ENCODE data around the gene CEACAM1.
"Not testable (repeated sequence)": the region's sequence is repeated elsewhere in the genome, so short reads cannot be mapped to it uniquely, and the experiment has no call there.

The CEACAM1 gene

DNA sequence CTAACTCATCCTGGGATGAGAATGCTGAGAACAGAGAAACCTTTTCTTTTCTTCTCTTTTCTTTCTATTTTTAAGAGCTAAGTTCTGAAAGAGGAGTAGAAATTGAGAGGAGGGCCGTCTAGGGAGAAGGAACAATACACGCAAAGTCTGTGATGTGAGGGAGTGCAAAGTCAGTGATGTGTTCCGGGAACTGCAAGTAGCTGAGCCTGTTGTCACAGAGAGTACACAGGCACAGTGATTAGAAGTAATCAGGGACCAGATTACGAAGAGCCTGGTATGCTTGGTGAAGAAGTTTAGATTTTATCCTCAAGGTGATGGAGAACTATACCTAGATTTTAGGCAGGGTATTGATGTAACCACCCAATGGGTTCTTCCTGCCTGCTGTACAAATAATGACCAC, 53.5 kb downstream of the CEACAM1 start:
- DNase-seq (ENCODE audit: low read depth), result no peak

DNA sequence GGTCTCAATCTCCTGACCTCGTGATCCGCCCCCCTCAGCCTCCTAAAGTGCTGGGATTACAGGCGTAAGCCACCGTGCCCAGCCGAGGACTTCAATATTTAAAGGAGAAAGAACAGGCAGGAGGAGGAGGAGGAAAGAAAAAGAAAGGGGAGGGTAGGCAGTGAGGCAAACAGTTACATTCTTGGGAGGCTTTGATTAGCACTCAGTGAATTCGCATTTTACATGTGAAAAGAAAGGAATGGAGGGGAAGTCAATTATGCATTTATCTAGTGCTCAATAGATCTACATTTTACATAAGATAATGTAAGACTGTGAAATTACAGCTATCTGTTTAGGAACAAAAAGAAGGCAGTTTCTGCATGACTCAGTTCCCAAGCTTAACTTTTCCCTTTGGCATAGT, 54.6 kb downstream of the CEACAM1 start:
- DNase-seq (ENCODE audit: low read depth), result no peak

DNA sequence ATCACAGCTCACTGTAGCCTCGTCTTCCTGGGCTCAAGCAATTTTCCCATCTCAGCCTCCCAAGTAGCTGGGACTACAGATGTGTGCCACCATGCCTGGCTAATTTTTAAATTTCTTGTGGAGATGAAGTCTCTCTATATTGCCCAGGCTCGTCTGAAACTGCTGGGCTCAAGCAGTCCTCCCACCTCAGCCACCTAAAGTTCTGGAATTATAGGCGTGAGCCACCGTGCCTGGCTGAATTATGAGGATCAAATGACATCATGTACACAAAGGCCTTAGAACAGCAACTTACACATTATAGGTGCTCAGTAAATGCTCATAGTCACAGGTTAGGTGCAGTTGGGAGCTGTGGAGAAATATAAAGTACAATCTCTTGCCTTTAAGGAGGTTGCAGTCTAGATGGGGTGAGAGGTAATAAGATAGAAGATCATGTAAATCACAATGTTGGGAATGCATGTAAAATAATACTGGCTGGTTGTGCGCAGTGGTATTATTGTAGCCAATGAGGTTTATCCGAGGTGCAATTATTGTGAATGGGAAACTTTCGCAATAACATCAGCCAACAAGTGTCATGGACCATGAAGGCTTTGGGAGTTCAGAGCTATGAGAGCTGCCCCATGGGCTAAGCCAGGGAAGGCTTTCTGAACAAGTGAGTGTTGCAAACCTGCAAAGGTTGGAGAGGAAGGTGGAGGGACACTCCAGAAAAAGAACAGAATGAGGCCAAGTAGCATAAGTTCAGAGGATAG, 55.7 kb downstream of the CEACAM1 start:
- DNase-seq (ENCODE audit: low read depth), result no peak

DNA sequence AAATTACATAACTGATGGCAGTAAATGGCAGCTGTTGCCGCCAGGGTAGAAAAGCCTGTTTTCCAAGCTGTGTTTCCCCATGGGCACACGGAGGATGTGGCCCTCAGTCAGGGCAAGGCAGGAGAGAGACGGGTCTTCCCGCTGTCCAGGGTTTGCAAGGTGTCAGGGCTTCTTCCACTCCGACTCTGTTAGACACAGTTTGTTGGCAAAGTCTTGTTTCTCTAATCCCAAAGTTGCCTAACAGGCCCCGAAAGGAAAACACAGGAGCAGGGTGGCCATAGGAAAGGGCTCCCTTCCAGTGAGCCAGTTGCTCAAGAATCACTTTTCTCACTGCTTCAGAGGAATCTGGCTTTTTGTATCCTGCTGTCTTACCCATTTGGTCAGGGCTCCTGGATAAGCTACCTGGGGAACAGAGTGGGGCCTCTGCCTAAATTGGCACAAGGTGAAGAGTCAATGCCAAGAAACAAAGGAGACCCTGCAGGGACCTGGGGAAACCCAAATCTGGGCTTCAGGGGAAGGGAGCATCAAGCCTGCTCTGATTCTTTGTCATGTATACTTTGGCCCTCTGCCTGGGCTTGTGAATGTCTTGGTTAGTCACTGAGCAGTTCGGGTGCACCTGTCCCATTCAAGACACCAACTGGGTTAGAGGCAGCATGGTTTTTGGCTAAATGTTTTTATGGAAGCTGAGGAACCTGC, 56.6 kb downstream of the CEACAM1 start:
- DNase-seq (ENCODE audit: low read depth), result no peak

DNA sequence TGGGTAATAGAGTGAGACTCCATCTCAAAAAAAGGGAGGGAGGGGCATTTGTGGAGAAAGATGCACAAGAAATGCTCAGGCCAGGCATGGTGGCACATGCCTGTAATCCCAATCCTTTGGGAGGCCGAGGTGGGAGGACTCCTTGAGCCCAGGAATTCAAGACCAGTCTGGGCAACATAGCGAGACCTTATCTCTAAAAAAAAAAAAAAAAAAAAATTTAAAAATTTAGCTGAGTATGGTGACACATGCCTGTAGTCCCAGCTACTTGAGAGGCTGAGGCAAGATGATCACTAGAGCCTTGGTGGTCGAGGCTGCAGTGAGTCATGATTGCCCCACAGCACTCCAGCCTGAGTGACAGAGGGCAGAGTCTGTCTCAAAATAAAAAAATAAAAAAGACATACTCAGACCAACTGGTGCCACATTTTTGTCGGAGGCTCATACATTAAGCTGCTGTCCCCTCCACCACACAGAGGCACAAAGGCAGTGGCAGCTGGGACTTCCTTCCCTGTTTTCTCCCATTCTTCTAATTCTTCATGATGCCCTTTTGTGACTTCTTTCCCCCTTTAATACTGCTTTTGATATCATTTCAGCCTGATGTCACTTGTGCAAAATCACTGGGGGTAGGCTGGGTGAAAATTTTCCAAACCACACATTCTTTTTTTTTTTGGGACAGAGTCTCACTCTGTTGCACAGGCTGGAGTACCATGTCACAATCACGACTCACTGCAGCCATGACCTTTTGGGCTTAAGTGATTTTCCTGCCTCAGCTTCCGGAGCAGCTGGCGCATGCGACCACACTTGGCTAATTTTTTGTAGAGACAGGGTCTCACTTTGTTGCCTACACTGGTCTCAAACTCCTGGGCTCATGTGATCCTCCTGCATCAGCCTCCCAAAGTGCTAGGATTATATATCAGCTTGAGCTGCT, 58.7 kb downstream of the CEACAM1 start:
- DNase-seq (ENCODE audit: low read depth), result no peak

DNA sequence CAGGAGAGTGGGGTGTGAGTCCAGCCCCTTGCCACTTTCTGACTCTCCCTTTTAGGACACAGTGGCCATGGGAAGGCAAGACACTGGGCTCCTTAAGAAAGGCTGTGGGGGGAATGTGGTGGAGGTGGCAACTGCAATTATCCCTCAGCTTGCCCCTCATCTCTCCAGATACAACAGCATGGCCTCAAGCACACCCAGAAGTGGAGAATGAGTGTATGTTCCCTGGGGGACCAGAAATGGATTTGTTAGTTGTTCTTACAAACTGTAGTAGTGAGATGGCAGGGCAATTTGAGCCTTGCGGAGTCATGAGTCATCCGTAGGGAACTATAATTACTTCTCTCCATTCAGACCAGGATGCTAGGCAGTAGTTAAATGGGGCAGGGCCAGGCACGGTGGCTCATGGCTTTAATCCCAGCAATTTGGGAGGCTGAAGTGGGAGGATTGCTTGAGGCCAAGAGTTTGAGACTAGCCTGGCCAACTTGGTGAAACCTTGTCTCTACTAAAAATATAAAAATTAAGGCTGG, 59.9 kb downstream of the CEACAM1 start:
- DNase-seq (ENCODE audit: low read depth), result no peak

DNA sequence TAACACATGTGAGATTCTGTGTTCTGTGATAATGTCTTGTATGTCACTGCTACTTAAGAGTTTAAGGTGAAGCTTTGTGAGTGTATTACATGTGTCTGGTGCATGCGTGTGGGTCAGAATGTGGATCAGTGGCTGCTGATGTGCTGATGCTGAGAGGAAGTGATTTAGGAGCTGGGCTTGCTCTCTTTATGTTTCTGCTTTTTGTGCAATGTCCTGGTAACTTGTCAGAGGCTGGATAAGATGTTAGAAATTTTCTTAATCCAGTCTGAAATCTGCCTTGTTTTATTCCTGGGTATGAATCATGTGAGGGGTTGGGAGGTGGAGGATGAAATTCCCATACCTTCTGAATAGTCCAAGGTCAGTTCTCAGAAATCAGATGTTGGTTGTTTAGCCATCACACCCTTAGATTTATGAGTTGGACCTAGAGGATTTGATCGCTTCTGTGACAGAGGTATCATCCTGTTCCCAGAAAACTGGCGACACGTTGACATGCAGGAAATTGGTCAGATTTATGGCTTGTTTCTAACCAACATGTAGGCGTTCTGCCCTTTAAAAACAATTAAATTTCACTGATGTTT, 61.0 kb downstream of the CEACAM1 start:
- no peak for DNase-seq (ENCODE audit: low read depth)

DNA sequence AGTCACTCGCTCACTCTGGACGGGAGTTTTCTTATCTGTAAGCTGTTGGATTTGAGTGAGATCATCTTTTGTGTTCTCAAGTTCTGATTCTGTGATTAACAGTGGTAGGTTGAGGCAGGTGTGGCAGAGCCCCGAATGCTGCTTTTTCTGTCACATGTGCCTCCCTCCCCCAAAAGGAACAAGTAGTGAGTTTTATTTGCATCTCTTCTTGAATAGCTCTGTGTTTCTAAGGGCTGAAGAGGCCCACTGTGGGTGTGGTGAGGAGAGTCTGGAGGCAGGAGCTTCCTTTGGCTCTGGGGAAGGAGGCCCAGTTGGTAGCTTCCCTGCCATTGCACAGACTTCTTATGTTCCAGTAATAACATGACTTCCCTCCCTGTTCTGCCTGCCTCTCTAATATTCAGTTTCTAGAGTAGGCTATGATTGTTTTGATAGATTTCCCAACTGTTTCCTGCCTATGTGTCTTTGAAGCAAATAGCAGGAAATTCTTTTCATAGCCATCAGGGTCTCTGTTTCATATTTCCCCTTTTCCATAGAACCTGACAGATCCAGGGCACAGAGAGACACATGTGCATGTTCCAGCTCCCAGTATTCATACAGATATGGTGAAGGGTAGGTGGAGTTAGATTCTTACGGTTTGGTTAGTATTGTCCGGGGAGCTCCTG, 61.6 kb downstream of the CEACAM1 start:
- DNase-seq (ENCODE audit: low read depth), result no peak

DNA sequence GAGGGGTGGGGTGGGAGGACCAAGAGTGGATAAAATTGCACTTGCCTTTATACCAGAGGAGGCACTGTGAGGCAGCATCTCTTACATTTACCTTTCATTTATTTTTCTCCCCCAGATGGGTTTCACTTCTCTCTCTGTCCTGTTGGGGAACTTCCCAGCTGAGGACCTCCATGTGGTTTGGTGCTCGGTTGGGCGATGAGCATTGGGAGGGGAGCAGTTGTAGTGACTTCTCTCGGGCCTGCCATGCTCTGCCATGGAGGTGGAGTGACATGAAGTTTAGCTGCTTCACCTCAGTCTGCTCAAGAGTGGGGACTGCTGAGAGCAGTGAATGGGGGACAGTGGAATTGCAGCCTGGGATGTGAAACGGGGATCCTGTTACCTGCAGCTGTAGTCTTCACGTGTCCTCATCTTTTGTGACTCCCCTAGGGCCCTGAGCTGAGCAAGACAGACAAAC, 62.4 kb downstream of the CEACAM1 start:
- no peak for DNase-seq (ENCODE audit: low read depth)

DNA sequence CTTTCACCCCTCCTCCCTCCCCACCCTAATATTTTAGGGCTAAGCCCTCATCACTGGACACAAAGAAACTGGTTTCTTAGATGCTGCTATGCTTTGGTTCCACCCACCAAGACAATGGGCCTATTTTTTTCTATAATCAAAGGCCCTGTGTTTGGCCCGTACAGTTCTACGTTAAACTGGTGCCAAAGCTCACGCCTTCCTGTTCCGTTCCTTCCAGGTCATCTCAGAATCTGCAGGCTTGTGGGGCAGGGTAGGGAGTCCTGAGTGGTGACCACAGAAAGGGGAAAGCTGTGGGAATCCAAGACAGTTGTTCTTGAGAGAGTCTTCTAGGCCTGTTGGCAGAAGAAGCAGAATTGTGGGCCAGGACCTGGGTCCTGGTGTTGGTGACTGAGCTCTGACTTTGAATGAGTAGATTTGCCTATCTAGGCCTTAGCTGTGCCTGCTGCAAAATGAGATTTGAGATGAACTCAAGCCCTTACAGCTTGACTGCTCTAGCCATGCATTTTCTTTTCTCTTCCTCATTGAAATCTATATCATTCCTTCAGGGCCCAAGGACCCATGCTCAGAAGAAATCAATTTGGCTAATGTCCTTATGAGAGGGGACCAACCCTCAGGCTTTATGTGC, 66.5 kb downstream of the CEACAM1 start:
- DNase-seq (ENCODE audit: low read depth), result no peak

DNA sequence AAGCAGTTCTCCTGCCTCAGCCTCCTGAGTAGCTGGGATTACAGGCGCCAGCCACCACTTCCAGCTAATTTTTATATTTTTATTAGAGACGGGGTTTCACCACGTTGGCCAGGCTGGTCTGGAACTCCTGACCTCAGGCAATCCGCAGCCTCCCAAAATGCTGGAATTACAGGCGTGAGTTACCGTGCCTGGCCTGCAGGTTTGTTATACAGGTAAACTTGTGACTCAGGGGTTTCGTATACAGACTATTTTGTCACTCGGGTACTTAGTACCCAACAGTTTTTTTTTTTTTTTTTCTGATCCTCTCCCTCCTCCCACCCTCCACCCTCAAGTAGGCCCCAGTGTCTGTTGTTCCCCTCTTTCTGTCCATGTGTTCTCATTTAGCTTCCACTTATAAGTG, 67.0 kb downstream of the CEACAM1 start:
- DNase-seq (ENCODE audit: low read depth), result not testable (repeated sequence)

DNA sequence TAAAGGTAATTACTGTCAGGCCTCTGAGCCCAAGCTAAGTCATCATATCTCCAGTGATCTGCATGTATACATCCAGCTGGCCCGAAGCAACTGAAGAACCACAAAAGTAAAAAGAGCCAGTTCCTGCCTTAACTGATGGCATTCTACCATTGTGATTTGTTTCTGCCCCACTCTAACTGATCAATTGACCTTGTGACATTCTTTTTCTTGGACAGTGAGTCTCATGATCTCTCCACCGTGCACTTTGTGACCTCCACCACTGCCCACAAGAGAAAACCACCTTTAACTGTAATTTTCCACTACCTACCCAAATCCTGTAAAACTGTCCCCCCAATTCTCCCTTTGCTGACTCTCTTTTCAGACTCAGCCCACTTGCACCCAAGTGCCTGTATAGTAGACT, 68.4 kb downstream of the CEACAM1 start:
- DNase-seq (ENCODE audit: low read depth), result no peak
